T-helper 1 cell treated with Interleukin-12 subunit alpha and Interleukin-12 subunit beta and Interleukin-4 antibody, amounts not matched to agents 30 ng/mL and 1 ng/mL, for 36 hours (primary cell): ENCODE results near the gene LCOR. TPM values are rescaled to one million over a fixed set of nuclear protein-coding genes. Genes with fewer than 3 reads are reported as not detected.
"Not testable (repeated sequence)": the region's sequence is repeated elsewhere in the genome, so short reads cannot be mapped to it uniquely, and the experiment has no call there.

ENCODE experiments used
- intact Hi-C: fragments of 100-400 bp; cut with micrococcal nuclease; formaldehyde crosslinking; loops from one replicate; pipeline ENCODE4 v1.15.1; 2024
- total RNA-seq: library from RNA; stranded (reverse); gene quantifications from 2 replicates; pipeline ENCODE4 v1.2.3, GENCODE V29; 2022

LCOR gene
- total RNA-seq, 1 donor from 2014 or later = 30.5 TPM

GRCh38 chr10:97025613-97026242 lies 193.6 kb downstream of the LCOR start:
- intact Hi-C loops = loop anchor here (1.0 kb wide), 7 partner anchors 115 to 650 kb away; no protein-coding TSS in a partner anchor

GRCh38 chr10:97028126-97028831 lies 196.2 kb downstream of the LCOR start:
- intact Hi-C loops = no loop called here

- intact Hi-C loops = no loop called here
These were observed 196.7 kb downstream of the LCOR start for GRCh38 chr10:97028832-97029178.

GRCh38 chr10:97029271-97029670 lies 197.2 kb downstream of the LCOR start:
- intact Hi-C loops = no loop called here

- intact Hi-C loops = no loop called here
These were observed 198.8 kb downstream of the LCOR start for GRCh38 chr10:97030894-97031293.

GRCh38 chr10:97031459-97031858 lies 199.4 kb downstream of the LCOR start:
- intact Hi-C loops = no loop called here

GRCh38 chr10:97032624-97033023 lies 200.5 kb downstream of the LCOR start:
- intact Hi-C loops = no loop called here

GRCh38 chr10:97033841-97034240 lies 201.7 kb downstream of the LCOR start:
- intact Hi-C loops = not testable (repeated sequence)

- intact Hi-C loops = no loop called here
These were observed 202.2 kb downstream of the LCOR start for GRCh38 chr10:97034301-97034700.

GRCh38 chr10:97034958-97035769 lies 203.1 kb downstream of the LCOR start:
- intact Hi-C loops = no loop called here

- intact Hi-C loops = loop anchor here (1.0 kb wide), 2 partner anchors 173 to 197 kb away; no protein-coding TSS in a partner anchor
These were observed 205.6 kb downstream of the LCOR start for GRCh38 chr10:97037365-97038361.

GRCh38 chr10:97038688-97039087 lies 206.6 kb downstream of the LCOR start:
- intact Hi-C loops = no loop called here

- intact Hi-C loops = no loop called here
These were observed 207.6 kb downstream of the LCOR start for GRCh38 chr10:97039538-97040247.

GRCh38 chr10:97040248-97040584 lies 208.1 kb downstream of the LCOR start:
- intact Hi-C loops = no loop called here

GRCh38 chr10:97040706-97041105 lies 208.6 kb downstream of the LCOR start:
- intact Hi-C loops = no loop called here

- intact Hi-C loops = no loop called here
These were observed 210.0 kb downstream of the LCOR start for GRCh38 chr10:97042081-97042480.

GRCh38 chr10:97042716-97043562 lies 210.8 kb downstream of the LCOR start:
- intact Hi-C loops = no loop called here

GRCh38 chr10:97043563-97043855 lies 211.4 kb downstream of the LCOR start:
- intact Hi-C loops = no loop called here
